H9 (cell line): Measurements from ENCODE around the gene P4HA1. TPM values are rescaled to one million over a fixed set of nuclear protein-coding genes. Genes with fewer than 3 reads are reported as not detected.
"Not testable (repeated sequence)": the region's sequence is repeated elsewhere in the genome, so short reads cannot be mapped to it uniquely, and the experiment has no call there.

Experiments used
- DNase-seq: peaks from one replicate; pipeline ENCODE4 v3.0.0-alpha.2; 2017
- H2AFZ ChIP-seq: one replicate; pipeline ENCODE4 v1.6.1; 2013; ENCODE audit warnings: mild to moderate bottlenecking, low read length, control low read depth, moderate library complexity
- H2AK5ac ChIP-seq: 2 replicates; pipeline ENCODE4 v1.6.1; 2013; ENCODE audit warnings: low read length, control low read depth, mixed read lengths; ENCODE audit not compliant: insufficient read length
- H2BK120ac ChIP-seq: one replicate; pipeline ENCODE4 v1.6.1; 2013; ENCODE audit warnings: low read depth, mild to moderate bottlenecking, low read length, control low read depth, inconsistent platforms; ENCODE audit not compliant: poor library complexity, severe bottlenecking
- H2BK12ac ChIP-seq: 2 replicates; pipeline ENCODE4 v1.6.1; 2013; ENCODE audit warnings: low read length, control low read depth, mixed read lengths, low read depth; ENCODE audit not compliant: insufficient read length
- H2BK15ac ChIP-seq: 2 replicates; pipeline ENCODE4 v1.6.1; 2013; ENCODE audit warnings: low read depth, low read length, control low read depth
- H2BK20ac ChIP-seq: one replicate; pipeline ENCODE4 v1.6.1; 2013; ENCODE audit warnings: low read depth, mild to moderate bottlenecking, low read length, control low read depth, inconsistent platforms; ENCODE audit not compliant: poor library complexity, severe bottlenecking
- H2BK5ac ChIP-seq: 2 replicates; pipeline ENCODE4 v1.6.1; 2013; ENCODE audit warnings: low read length, control low read depth, mixed read lengths; ENCODE audit not compliant: insufficient read length
- H3K14ac ChIP-seq: 2 replicates; pipeline ENCODE4 v1.6.1; 2013; ENCODE audit warnings: low read length, control low read depth; ENCODE audit not compliant: insufficient read depth
- H3K18ac ChIP-seq: 2 replicates; pipeline ENCODE4 v1.6.1; 2013; ENCODE audit warnings: low read depth, mild to moderate bottlenecking, mixed read lengths, low read length, control low read depth; ENCODE audit not compliant: insufficient read length
- H3K23ac ChIP-seq: 2 replicates; pipeline ENCODE4 v1.6.1; 2013; ENCODE audit warnings: low read length, control low read depth, mixed read lengths, low read depth; ENCODE audit not compliant: insufficient read length
- H3K23me2 ChIP-seq: 2 replicates; pipeline ENCODE4 v1.6.1; 2013; ENCODE audit warnings: low read depth, mild to moderate bottlenecking, mixed read lengths, low read length, control low read depth; ENCODE audit not compliant: insufficient read length, poor library complexity, severe bottlenecking
- H3K27ac ChIP-seq: 2 replicates; pipeline ENCODE4 v1.5.1; 2013; ENCODE audit warnings: low read length, control low read depth, mixed read lengths, low read depth; ENCODE audit not compliant: insufficient read length
- H3K27me3 ChIP-seq: 2 replicates; pipeline ENCODE4 v1.6.1; 2013; ENCODE audit warnings: low read length, control low read depth, inconsistent platforms; ENCODE audit not compliant: insufficient read depth
- H3K4ac ChIP-seq: 2 replicates; pipeline ENCODE4 v1.6.1; 2013; ENCODE audit warnings: low read depth, mild to moderate bottlenecking, control low read depth, inconsistent platforms, low read length, moderate library complexity
- H3K4me1 ChIP-seq: 2 replicates; pipeline ENCODE4 v1.6.1; 2013; ENCODE audit warnings: low read length, control low read depth, inconsistent platforms; ENCODE audit not compliant: insufficient read depth
- H3K4me2 ChIP-seq: 2 replicates; pipeline ENCODE4 v1.6.1; 2013; ENCODE audit warnings: low read length, control low read depth, mixed read lengths; ENCODE audit not compliant: insufficient read length, insufficient read depth
- H3K56ac ChIP-seq: 2 replicates; pipeline ENCODE4 v1.6.1; 2013; ENCODE audit warnings: low read depth, mild to moderate bottlenecking, mixed read lengths, low read length, control low read depth; ENCODE audit not compliant: insufficient read length
- H3K79me1 ChIP-seq: 2 replicates; pipeline ENCODE4 v1.6.1; 2013; ENCODE audit warnings: low read depth, mild to moderate bottlenecking, moderate library complexity, low read length, control low read depth, inconsistent platforms; ENCODE audit not compliant: insufficient read depth, poor library complexity, severe bottlenecking
- H3K79me2 ChIP-seq: 2 replicates; pipeline ENCODE4 v1.6.1; 2013; ENCODE audit warnings: low read length, control low read depth, inconsistent platforms; ENCODE audit not compliant: insufficient read depth
- H3K9ac ChIP-seq: 2 replicates; pipeline ENCODE4 v1.6.1; 2013; ENCODE audit warnings: low read length, control low read depth, mixed read lengths; ENCODE audit not compliant: insufficient read length; ENCODE audit errors: extremely low read depth
- H3K9me3 ChIP-seq: one replicate; pipeline ENCODE4 v1.6.1; 2013; ENCODE audit warnings: low read depth, low read length, inconsistent platforms; ENCODE audit not compliant: control insufficient read depth
- H3T11ph ChIP-seq: one replicate; pipeline ENCODE4 v1.6.1; 2013; ENCODE audit warnings: mild to moderate bottlenecking, low read length, control low read depth, inconsistent platforms
- H4K20me1 ChIP-seq: one replicate; pipeline ENCODE4 v1.6.1; 2013; ENCODE audit not compliant: control insufficient read depth, insufficient read length, insufficient read depth
- H4K5ac ChIP-seq: 2 replicates; pipeline ENCODE4 v1.6.1; 2013; ENCODE audit warnings: low read depth, mild to moderate bottlenecking, mixed read lengths, low read length, control low read depth; ENCODE audit not compliant: insufficient read length
- H4K8ac ChIP-seq: replicated peaks from 2 replicates; pipeline ENCODE4 v1.6.1; 2013; ENCODE audit warnings: low read length, control low read depth, mixed read lengths, low read depth; ENCODE audit not compliant: insufficient read length
- H4K91ac ChIP-seq: 2 replicates; pipeline ENCODE4 v1.6.1; 2013; ENCODE audit warnings: low read depth, mild to moderate bottlenecking, moderate library complexity, mixed read lengths, low read length, control low read depth; ENCODE audit not compliant: insufficient read length
- H3K27ac Mint-ChIP-seq, 3 experiments: 2 replicates in 2 of 3; 3 replicates in 1 of 3; pipeline ENCODE4 v1.8.0; 2020 to 2021; ENCODE audit warnings: mixed read lengths in 3 of 3, mild to moderate bottlenecking in 1 of 3, moderate library complexity in 1 of 3
- H3K27me3 Mint-ChIP-seq: 2 replicates; pipeline ENCODE4 v1.8.0; 2021; ENCODE audit warnings: low read depth, mild to moderate bottlenecking, moderate library complexity, mixed read lengths
- H3K36me3 Mint-ChIP-seq, 3 experiments: 2 replicates in 2 of 3; 3 replicates in 1 of 3; pipeline ENCODE4 v1.8.0; 2020 to 2021; ENCODE audit warnings: low read depth in 3 of 3, mixed read lengths in 3 of 3; ENCODE audit not compliant: insufficient read depth in 1 of 3
- H3K4me1 Mint-ChIP-seq, 2 experiments: 2 replicates each; pipeline ENCODE4 v1.8.0; 2020; ENCODE audit warnings: mixed read lengths in 2 of 2
- H3K4me3 Mint-ChIP-seq, 2 experiments: 2 replicates in 1 of 2; 3 replicates in 1 of 2; pipeline ENCODE4 v1.8.0; 2020 to 2021; ENCODE audit warnings: mild to moderate bottlenecking in 2 of 2, mixed read lengths in 2 of 2, moderate library complexity in 1 of 2
- H3K9me3 Mint-ChIP-seq, 2 experiments: 2 replicates in 1 of 2; 3 replicates in 1 of 2; pipeline ENCODE4 v1.8.0; 2020; ENCODE audit warnings: mild to moderate bottlenecking in 2 of 2, mixed read lengths in 2 of 2, moderate library complexity in 1 of 2
- CTCF ChIP-seq: fragments of 200-600 bp; sonication (generic); conservative IDR thresholded peaks from 3 replicates; pipeline ENCODE4 v1.8.0; 2021; ENCODE audit warnings: antibody characterized with exemption, mild to moderate bottlenecking
- WGBS: extraction: QIAGEN DNeasy Blood & Tissue Kit; methylation state at CpG from one replicate; pipeline ENCODE4 v1.1.7; 2013; ENCODE audit warnings: missing lambda C conversion rate, low lambda C conversion rate, mixed read lengths; ENCODE audit not compliant: insufficient read length; ENCODE audit errors: extremely low coverage; 5-methylcytosine and 5-hydroxymethylcytosine counted together
- total RNA-seq: library from RNA; stranded (reverse); gene quantifications from 2 replicates; pipeline ENCODE4 v1.2.1, GENCODE V29; 2021

The P4HA1 gene
- total RNA-seq, 1 experiment from 2014 or later, result 48.6 TPM

GRCh38 chr10:73032536-73032935 is 64.1 kb downstream of the P4HA1 start:
- Histone ChIP-seq H3K9ac (no peak overlapping the region), H3K56ac (no peak overlapping the region), H3K4me1 (no peaks in the 10 kb centered on the region), H3K9me3 (no peaks in the 10 kb centered on the region), H3K79me2 (no peaks in the 10 kb centered on the region), H4K91ac (no peak overlapping the region), H2AK5ac (no peak overlapping the region), H4K8ac (no peak overlapping the region), H3K27me3 (no peaks in the 10 kb centered on the region), H3K4ac (no peak overlapping the region), H3K23ac (no peak overlapping the region), H4K20me1 (no peaks in the 10 kb centered on the region), H3K18ac (no peak overlapping the region), H3K23me2 (no peaks in the 10 kb centered on the region), H3K79me1 (peaks cover 4% of the 10 kb centered on the region), H2BK120ac (no peak overlapping the region), H3T11ph (no peak overlapping the region), H2BK20ac (no peak overlapping the region), H2AFZ (no peak overlapping the region), H2BK12ac (no peak overlapping the region), H3K14ac (no peak overlapping the region), H4K5ac (no peak overlapping the region), H2BK15ac (no peak overlapping the region), H3K4me2 (no peak overlapping the region), H2BK5ac (no peak overlapping the region), H3K27ac (no peak overlapping the region)
- WGBS, result no CpG with 5 or more reads among the region's 6 CpGs
- Mint-ChIP-seq H3K9me3 (no peaks in the 10 kb centered on the region), H3K4me1 (no peaks in the 10 kb centered on the region), H3K27me3 (no peaks in the 10 kb centered on the region), H3K27ac (peak overlapping the region in 2 of 3 experiments; percentile 16 to 27; a peak in 2 of 7 replicates), H3K4me3 (no peak overlapping the region), H3K36me3 (peaks cover 3 to 28% (median 15%) of the 10 kb centered on the region in 3 experiments; a peak in 6 of 7 replicates)
- no peak for TF ChIP-seq CTCF
- no peak for DNase-seq

GRCh38 chr10:73026623-73027022 is 70.0 kb downstream of the P4HA1 start:
- not testable (repeated sequence) for H3K4me1 Mint-ChIP-seq, H3K9me3 Mint-ChIP-seq, H3K79me2 ChIP-seq

More at GRCh38 chr10:73026623-73027022, 70.0 kb downstream of the P4HA1 start:
- H3K4me3 Mint-ChIP-seq, H3K27me3 Mint-ChIP-seq, H3K23me2 ChIP-seq, H3K23ac ChIP-seq, H2BK20ac ChIP-seq, H3K4me1 ChIP-seq, H3K4ac ChIP-seq, H3T11ph ChIP-seq, H2BK5ac ChIP-seq, H3K9me3 ChIP-seq, H2BK120ac ChIP-seq, H3K27ac ChIP-seq, H4K91ac ChIP-seq, DNase-seq, H4K5ac ChIP-seq, H3K27me3 ChIP-seq, H3K4me2 ChIP-seq, H2BK12ac ChIP-seq, H3K27ac Mint-ChIP-seq, H3K18ac ChIP-seq, H3K9ac ChIP-seq, H2AFZ ChIP-seq, H3K14ac ChIP-seq, H2BK15ac ChIP-seq, H3K79me1 ChIP-seq, H4K20me1 ChIP-seq, H2AK5ac ChIP-seq, H4K8ac ChIP-seq, H3K56ac ChIP-seq: not testable (repeated sequence)
- peaks cover 12 to 35% (median 31%) of the 10 kb centered on the region in 3 experiments for H3K36me3 Mint-ChIP-seq
- no CpG with 5 or more reads among the region's 1 CpG for WGBS
